Posterior cingulate gyrus (tissue), 11 donors: ENCODE results near the gene ATP8B1.

ENCODE experiments used
- DNase-seq, 10 donors: peaks; one replicate each; pipeline versions ENCODE4 v3.0.0 to v3.0.0-alpha.2; 2020 to 2021; ENCODE audit warnings: mixed read lengths in 3 of 10
- intact Hi-C: fragments of 100-400 bp; cut with DNase I; formaldehyde crosslinking; loops from one replicate; pipeline ENCODE4 v1.15.1; 2023

Gene ATP8B1

DNA sequence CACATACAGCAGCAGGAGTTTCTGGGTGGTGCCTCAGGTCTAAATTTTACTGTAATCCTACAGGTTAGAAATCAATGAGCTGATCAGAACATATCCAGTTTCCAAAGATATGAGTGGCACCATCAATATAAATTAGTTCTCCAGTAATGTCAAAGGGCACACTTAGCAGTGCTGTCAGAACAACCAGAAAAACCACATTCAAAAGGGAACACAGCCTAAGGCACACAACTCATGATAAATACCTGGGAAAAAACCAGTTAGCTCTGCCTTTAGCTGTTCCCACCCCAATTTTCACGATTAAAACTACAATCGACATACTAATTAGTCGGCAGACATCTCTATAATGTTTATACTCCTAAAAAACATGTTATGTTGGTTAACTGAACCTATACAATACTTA lies 31.5 kb downstream of the ATP8B1 start:
- no peak for DNase-seq
- intact Hi-C loops = no loop called here

- DNase-seq = no peak
These were observed 31.9 kb downstream of the ATP8B1 start for GRCh38 chr18:57771193-57771592.

GRCh38 chr18:57768537-57769326 lies 34.4 kb downstream of the ATP8B1 start:
- no peak for DNase-seq
- intact Hi-C loops = no loop called here

More at GRCh38 chr18:57771193-57771592, 31.9 kb downstream of the ATP8B1 start:
- intact Hi-C loops = no loop called here

DNA sequence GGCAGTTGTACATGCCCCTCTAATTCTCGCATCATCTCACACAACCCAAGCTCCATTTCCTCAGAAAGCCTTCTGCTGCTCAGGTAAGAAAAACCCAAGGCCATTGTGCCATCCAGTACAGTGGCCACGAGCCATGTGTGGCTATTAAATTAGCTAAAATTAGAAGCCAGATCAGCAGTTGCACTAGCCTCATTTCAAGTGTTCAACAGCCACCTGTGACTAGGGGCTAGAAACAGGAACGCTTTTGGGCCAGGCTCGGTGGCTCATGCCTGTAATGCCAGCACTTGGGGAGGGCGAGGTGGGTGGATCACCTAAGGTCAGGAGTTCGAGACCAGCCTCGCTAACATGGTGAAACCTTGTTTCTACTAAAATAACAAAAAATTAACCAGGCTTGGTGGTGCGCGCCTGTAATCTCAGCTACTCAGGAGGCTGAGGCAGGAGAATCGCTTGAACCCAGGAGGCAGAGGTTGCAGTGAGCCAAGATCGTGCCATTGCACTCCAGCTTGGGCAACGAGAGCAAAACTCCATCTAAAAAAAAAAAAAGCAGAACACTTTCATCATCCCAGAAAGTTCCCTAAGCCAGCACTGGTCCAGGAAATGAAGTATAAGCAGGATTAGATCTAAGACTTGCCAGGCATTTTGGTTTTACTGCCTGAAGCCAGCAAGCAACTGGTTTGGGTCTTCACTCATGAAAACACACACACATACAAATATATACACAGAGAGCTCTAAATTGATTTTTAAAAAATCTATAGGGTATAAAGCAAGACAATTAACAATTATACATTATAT lies 35.7 kb downstream of the ATP8B1 start:
- intact Hi-C loops = no loop called here
- DNase-seq = no peak

- intact Hi-C loops = no loop called here
- DNase-seq = no peak
These were observed 38.1 kb downstream of the ATP8B1 start for GRCh38 chr18:57764995-57765394.

DNA sequence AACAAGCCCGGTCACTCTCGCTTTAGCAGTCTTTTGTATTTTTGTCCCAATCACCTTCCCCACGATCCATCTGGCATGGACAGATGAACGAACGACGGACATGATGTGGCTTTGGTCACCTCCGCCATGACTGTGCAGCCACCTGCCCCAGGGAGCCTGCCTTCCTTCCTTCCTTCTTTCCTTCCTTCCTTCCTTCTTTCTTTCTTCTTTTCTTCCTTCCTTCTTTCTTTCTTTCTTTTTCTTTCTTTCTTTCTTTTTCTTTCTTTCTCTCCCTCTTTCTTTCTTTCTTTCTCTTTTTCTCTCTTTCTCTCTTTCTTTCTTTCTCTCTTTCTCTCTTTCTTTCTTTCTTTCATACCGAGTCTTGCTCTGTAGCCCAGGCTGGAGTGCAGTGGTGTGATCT lies 39.0 kb downstream of the ATP8B1 start:
- intact Hi-C loops = no loop called here
- DNase-seq = no peak

- intact Hi-C loops = no loop called here
These were observed 40.4 kb downstream of the ATP8B1 start for GRCh38 chr18:57762686-57763085.

GRCh38 chr18:57759650-57760049 lies 43.5 kb downstream of the ATP8B1 start:
- intact Hi-C loops = no loop called here
- no peak for DNase-seq

More at GRCh38 chr18:57762686-57763085, 40.4 kb downstream of the ATP8B1 start:
- DNase-seq = no peak

DNA sequence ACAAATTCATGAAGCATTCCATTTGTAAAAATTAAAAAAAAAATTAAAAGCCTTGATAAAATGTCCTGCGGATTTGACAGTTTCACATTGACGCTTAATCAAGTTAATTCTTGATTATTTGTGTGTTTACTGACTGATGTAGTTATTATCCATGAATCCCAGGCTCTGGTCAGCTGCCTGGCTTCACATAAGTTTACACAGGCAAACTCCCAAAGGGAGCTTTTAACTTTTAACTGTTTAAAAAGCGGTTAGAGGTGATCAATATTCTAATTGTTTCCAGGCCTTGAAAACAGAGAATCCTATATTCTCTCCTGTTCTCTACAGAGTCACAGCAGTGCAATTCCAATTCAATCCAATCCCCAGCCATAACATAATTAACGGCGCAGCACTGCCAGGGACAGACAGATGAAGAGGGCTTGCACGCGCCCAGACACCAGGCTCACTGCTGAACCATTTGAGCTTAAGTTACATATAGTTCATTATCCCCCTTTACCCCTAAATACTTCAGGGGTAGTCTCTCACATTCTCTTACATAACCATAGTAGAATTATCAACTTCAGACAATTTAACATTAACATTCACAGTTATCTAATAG lies 47.5 kb downstream of the ATP8B1 start:
- no peak for DNase-seq
- intact Hi-C loops = no loop called here

GRCh38 chr18:57754577-57755338 lies 48.4 kb downstream of the ATP8B1 start:
- intact Hi-C loops = no loop called here
- DNase-seq = no peak

- intact Hi-C loops = no loop called here
- no peak for DNase-seq
These were observed 50.1 kb downstream of the ATP8B1 start for GRCh38 chr18:57753063-57753462.

DNA sequence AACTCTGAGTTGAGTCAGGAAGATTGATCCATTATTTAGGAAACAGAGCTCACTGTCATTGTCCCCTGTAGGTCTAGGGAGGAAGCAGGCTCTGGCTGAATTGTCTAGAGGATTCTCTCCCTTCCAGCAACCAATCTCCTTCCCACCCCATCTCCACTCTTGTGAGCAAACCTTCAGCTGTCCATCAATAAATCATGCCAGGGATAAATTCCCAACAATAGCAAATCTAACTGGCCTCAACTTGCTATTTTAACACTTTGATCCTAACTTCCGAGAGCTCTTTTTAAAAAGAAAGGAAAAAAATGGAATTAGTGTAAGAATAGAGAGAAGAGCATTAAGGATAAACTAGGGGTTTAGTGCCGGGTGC lies 53.5 kb downstream of the ATP8B1 start:
- intact Hi-C loops = no loop called here
- DNase-seq = no peak

DNA sequence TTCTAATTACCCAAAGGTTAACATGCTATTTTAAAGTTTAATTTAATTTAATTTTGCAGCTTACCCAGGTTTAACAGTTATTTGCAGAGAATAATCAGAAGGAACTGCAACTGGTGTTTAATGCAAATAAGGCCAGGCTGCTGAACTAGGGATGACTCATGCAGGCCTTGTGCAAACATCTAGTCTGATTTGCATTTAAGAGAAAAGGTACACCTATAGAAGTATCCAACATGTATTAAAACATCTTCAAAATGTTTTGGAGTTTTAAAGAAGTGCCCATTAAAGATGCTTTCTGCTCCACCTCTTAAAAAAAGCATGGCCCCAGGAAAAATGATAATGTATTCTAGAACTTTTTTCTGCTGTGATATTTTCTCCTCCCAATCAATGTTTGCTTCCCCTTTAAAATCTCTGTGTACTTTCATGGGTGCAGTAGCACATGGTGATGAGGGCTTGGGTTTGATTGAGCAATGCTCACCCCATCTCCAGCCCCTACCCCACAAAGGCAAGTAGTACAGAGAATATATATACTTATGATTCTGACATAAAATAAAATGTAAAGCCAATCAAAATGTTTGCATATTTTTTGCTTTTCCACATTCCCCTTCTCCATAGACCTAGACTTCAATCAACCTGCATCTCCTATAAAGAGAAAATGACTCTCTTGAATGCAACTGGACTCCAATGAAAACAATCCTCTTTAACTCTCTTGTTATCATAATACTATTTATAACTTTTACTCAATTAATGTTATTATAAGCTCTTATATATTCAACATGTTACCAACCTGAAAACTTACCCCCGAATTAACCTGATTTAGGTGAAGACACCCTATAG lies 54.1 kb downstream of the ATP8B1 start:
- DNase-seq = no peak
- intact Hi-C loops = no loop called here

DNA sequence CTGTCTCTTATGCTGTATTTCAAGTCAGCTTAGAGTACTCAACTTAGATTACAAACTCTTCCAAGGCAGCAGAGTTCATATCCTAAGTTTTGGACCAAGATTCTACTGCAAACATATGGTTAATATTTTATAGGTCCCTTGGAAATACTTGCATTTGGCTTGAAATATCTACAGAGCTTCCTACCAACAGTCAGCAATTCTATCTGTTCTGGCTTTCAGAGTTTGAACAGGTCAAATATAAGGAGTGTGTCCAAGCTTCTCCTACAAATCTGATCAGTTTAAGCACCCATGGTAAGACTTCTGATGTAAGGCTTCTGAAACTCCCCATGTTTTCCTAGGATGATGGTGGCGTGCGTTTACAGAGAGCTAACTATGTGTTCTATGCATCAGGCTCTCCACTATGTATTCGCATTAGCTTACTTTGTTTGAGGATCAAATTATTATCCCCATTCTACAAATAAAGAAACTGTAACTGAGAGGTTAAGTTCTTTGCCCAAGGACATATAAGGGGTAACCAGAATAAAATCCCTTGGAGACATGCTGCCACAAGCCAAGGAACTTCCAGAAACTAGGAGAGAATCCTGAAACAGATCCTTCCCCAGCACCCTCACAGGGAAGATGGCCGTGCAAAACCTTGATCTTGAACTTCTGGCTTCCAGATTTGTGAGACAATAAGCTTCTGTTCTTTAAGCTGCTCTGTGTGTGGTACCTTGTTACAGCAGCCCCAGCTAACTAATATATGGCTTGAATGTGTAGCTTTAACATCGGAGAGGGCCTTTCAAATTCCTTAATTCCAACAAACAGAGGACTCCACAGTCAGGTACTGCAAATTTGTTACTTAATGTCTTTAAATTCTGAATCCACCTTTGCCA lies 55.1 kb downstream of the ATP8B1 start:
- intact Hi-C loops = no loop called here
- DNase-seq = no peak

DNA sequence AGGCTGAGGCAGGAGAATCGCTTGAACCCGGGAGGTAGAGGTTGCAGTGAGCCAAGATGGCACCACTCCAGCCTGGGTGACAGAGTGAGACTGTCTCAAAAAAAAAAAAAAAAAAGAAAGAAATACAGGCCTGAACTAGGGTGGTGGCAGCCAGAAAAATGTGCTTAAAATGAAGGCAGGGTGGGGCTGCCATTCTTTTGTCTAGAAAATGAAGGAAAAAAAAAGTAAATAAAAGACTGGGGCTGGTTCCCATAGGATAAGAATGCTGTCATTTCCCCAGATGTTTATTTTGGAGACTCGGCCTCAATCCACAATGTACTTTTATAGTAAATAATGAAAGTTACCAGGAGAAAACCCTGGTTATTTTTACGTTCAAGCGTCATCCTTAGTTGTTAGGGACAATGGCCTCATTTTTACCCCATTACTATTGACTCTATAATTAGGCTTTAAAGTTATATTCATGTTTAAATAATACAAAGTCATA lies 58.9 kb downstream of the ATP8B1 start:
- intact Hi-C loops = no loop called here
- DNase-seq = no peak

GRCh38 chr18:57743008-57743407 lies 60.1 kb downstream of the ATP8B1 start:
- intact Hi-C loops = no loop called here
- no peak for DNase-seq

DNA sequence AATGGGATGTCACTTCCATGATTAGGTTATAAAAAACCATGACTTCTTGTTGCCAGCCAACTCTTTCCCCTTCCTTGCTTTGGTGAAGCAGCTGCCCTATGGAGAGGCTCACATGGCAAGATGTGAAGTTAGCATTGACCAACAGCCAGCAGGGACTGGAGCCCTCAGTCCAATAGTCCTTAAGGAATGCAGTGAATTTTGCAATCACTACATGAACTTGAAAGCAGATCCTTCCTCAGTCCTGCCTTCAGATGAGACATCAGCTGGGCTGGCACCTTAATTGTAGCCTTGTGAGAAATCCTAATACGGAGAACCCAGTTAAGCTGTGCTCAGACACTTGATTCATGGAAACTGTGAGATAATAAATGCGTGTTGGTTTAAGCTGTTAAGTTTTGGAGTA lies 61.8 kb downstream of the ATP8B1 start:
- DNase-seq = no peak
- intact Hi-C loops = no loop called here

DNA sequence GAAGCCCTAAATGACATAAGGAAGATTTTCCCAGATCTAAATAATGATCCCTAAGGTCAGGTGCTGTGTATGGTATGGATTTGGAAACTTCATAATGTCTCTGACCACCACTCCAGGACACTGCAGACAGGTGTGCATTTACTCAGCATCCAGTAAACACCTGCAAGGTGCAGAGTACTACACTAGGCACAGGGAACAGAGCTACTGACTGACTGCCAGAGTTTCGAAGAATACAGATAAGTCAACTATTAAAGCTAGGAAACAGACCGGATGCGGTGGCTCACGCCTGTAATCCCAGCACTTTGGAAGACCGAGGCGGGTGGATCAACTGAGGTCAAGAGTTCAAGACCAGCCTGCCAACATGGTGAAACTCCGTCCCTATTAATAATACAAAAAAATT lies 65.0 kb downstream of the ATP8B1 start:
- intact Hi-C loops = no loop called here
- no peak for DNase-seq
